Activated naive CD4-positive, alpha-beta T cell (primary cell): ENCODE results near the gene CDC5L.

Experiments
- DNase-seq, 4 experiments: peaks; one replicate each; lab custom pipeline; 2025; lab: John Stamatoyannopoulos, UW

Gene CDC5L

DNA sequence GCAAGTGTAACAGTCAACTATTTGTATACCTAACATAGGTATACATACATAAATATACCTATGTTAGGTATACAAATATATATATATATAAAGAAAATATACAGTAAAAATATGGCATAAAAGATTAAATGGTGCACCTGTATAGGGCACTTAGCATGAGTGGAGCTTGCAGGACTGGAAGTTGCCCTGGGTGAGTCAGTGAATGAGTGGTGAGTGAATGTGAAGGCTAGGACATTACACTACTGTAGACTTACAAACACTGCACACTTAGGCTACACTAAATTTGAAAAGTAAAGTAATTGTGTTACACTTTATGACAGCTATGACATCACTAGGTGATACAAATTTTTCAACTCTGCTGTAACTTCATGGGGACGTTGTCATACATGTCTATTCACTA is 65.6 kb downstream of the CDC5L start:
- no peak for DNase-seq

- DNase-seq: no peak
These were observed 66.7 kb downstream of the CDC5L start for GRCh38 chr6:44454198-44454597.

DNA sequence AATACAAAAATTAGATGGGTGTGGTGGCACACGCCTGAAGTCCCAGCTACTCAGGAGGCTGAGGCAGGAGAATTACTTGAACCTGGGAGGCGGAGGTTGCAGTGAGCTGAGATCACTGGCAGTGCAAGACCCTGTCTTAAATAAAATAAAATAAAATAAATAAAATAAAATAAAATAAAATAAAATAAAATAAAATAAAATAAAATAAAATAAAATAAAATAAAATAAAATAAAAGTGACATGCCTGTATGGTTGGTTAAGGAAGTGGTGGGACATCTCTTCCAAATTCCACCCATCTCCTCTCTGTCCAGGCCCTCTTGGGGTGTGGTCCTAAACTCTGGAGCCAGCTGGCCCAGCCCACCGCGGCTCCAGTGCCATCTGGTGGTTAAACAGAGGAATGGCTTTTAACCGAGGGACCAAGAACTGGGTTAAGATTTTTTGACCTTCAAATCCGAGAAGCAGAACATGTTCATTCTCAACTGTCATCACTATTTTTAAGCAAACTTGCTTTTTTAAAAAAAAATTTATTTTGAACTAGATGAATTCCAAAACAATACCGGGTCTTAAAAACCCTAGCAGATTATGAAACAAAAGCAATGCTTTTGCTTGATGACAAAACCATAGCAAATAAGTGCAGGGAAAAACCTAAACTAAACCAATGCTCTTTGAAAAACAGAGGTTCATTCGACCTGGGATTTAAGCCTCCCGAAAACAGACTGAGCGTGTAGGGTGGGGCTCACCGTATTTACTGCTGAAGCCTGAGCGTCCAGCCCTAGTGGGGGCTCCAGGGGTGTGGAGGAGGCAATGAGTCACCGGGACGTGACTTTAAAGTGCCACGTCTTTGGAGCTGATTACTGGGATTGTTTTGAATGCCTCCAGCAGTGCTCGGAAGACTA is 68.8 kb downstream of the CDC5L start:
- peak in 1 of 4 experiments; percentile 4 for DNase-seq

DNA sequence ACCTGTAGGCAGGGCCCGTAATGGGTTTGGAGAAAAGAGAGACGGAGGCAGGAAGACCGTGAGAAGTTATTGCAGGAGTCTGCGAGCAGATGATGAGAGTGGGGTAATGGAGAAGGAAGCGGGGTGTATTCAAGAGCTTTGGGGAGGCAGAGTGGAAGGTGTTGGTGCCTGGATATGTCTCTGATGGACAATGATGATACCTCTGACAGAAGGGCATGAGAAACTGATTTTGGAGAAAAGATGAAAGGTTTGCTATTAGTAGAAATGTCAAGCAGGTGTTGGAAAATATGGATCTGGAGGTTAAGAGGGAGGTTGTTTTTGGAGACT is 69.4 kb downstream of the CDC5L start:
- DNase-seq: no peak

GRCh38 chr6:44457596-44457995 is 70.1 kb downstream of the CDC5L start:
- DNase-seq: no peak

DNA sequence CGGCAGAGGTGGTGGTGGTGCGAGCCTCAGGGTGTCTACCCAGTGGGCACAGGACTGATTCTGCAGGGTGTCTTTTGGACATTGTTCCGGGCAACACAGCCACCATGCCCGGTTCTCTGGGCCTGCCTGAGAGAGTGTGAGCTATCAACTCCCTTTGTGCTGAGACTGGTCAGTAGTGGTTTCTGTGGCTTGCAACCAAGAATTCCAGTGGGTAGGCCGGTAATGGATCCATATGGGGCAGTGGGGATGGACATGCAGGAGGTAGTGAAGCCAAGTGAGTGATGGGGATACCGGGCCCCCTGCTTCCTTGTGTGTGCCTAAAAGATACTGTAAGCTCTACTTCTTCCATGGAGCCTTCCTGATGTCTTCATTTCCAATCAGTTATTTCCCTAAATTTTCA is 71.0 kb downstream of the CDC5L start:
- DNase-seq: no peak

GRCh38 chr6:44462335-44462734 is 74.8 kb downstream of the CDC5L start:
- no peak for DNase-seq

DNA sequence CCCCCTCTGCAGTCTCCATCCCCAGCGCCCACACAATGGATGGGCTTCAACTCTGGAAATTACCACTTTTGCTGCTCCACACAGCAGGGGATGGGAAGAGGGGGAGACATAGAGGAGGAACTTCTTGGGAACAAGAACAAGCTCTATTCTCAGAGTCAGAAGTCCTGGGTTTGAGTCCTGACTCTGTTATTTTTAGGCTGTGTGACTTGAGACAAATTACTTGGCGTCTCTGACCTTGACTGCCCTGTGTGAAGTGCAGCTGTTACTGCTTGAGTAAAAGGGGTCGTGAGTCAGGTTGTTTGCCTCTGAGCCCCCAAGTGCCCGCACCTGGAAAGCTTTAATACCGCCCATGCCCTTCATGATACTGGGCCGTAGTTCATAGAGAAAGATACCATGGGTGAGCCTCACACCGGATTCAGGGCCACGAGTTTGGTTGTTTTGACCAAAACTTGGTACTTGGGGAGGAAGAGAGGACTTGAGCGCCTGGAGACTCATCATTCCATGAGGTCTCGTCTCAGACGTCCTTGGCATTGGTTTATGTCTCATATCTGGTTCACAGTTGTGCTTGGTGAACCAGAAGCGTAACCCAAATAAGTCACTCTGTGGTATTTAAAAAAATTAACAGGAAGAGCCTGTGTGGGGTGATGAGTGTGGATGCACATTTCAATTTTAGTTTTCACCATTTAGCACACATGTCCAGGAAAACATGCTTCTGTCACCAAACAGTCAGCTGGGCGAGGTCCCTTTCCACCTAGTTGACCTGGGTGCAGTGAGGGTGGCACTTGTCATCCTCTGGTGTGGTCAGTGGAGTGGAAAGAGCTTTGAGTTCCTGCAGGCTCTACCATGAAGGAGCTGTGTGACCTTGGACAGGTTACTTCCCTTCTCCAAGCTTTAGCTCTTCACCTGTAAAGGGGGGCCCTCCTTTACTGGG is 75.6 kb downstream of the CDC5L start:
- DNase-seq: no peak

DNA sequence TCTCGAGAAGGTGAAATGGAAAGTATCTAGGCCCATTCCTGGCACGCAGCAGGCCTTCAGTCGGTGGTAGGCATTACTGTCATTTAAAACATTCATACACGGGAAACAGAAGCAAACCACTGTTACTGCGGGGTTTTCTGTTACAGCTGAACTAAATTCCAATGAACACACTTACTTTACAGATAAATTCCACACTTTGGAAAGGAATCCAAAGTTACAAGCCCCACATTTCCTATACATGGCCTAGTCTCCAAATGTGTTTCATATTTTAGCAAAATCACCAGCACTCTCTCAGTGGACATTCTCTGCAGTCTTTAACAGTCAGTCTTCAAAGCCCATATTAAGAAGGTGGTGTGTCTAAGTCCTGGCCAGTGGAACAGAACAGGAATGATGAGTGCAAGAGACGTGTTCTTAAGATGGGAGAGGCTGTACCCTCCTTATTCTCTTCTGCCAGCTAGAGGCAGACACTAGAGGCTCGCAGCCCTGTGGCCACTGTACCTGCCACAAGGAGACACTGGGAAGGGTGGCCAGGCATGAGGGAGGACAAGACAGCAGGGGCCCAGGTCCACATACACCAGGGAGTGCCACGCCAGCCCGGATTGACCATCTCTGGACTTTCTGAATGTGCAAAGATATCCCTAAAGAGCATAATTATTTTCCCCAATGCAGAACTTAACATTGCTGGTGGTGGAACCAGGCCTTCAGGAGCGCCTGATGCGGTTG is 76.4 kb downstream of the CDC5L start:
- DNase-seq: no peak

- DNase-seq: no peak
These were observed 77.2 kb downstream of the CDC5L start for GRCh38 chr6:44464527-44465310.

DNA sequence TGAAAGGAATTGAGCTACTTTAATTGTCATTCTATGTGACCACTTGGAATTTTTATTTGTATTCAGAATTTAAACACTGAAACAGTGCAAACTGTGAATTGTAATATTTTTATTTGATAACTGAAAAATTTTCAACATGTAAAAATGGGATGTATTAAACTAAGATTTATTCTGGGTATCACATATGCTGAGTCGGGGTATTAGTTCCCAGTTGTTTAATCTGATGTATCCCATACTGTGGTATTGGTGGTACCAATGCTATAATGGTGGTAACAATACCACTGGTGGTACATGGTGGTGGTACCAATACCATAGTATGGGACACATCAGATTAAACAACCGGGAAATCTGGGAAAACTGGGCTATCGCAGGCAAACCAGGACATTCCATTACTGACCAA is 79.4 kb downstream of the CDC5L start:
- no peak for DNase-seq

GRCh38 chr6:44468835-44469234 is 81.3 kb downstream of the CDC5L start:
- DNase-seq: no peak

DNA sequence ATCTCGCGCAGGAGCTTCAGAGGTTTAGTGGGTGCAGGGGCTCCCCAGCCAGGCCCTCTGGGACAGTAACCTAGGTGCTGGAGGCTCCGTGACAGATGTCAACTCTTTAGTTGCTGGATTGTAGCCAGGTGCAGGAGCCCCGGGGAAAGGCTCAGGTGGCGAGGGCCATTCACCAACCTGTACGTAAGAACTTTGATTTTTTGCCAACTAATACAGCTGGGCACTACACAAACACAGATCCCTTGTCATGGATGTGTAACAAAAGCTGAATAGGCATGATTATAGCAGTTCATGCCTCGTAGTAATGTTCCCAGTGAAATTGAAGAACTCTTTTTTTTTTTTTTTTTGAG is 82.6 kb downstream of the CDC5L start:
- no peak for DNase-seq

- no peak for DNase-seq
These were observed 83.2 kb downstream of the CDC5L start for GRCh38 chr6:44470746-44471145.

GRCh38 chr6:44471271-44471981 is 83.9 kb downstream of the CDC5L start:
- DNase-seq: no peak

DNA sequence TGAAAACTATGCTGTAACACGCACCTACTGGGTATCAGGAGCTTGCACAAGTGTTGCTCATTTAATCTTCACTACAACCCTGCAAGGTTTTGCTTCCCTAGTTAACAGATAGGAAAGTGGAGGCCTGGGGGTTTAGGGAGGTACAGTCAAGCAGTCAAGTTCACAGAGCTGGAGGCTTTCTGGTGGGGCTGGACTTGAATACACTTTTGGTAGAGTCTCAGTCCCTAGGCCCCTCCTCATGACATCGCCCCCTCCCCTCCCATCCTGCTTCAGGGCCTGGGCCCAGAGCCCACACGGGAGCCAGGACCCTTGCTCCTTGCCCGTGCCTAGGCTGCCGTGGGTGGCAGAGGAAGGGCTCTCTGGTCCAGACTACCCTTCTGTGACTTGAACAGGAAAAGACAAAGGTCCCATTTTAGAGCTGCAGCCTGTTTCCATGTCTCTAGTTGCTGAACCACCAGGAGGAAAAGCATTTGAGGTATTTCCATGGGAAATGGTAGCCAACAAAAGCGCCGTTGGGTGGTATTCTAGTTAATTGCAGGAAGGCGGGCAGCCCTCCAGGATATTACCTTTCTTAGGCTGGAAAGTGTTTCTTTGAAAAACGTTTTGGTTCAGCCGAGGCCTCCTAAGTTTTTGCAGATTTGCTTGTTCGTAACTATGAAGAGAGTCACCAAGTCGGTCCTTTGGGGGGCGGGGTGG is 84.9 kb downstream of the CDC5L start:
- no peak for DNase-seq

GRCh38 chr6:44473393-44474189 is 86.1 kb downstream of the CDC5L start:
- no peak for DNase-seq

DNA sequence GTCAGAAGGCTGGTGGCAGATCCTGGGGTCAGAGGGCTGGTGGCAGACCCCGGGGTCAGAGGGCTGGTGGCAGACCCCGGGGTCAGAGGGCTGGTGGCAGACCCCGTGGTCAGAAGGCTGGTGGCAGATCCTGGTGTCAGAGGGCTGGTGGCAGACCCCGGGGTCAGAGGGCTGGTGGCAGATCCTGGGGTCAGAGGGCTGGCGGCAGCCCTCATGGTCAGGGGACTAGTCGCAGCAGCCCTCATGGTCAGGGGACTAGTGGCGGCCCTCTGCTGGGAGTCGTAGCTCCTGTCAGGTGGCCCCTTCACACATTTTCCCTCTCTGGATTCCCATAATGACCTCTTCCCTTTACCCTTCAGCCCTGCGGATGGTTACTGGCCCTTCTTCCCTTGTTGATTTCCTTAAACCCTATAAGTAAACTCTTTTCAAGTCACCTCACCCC is 86.7 kb downstream of the CDC5L start:
- no peak for DNase-seq

DNA sequence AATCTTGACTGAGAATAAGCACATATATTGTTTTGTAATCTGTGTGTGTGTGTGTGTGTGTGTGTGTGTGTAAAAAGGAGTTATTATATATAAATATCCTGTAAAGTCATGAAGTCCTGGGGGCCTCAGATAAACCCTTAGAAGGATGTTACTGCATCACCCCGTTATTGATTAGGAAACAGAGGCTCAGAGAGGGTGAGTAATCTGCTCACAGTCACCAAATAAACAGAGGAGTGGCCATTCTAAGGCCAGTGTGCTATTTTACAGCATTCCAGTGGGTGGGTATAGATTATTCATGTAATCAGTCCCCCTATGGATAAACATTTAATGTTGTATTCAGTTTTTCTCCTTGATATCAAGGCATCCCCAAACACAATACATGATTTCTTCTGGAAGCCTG is 87.1 kb downstream of the CDC5L start:
- no peak for DNase-seq

DNA sequence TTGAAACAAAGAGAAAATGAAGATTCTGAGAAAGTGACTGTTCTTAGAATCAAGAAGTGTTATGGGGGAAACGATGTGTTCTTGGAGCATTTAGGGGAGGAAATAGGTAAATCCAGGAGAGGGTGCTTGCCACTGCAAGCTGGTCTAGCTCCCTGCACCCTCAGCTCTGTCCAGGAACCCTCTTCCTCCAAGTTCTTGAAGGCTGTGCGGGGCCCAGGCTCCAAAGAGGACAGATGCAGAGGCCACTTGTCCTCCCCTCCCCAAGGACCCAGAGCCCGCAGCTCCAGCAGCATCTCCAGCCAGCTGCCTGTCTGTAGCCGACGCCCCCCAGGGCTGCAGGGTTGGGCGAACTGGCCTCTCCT is 87.9 kb downstream of the CDC5L start:
- no peak for DNase-seq
